Type B pancreatic cell (in vitro differentiated cells): ENCODE results near the gene NUP210L. TPM values are rescaled to one million over a fixed set of nuclear protein-coding genes. Genes with fewer than 3 reads are reported as not detected.
"Not testable (repeated sequence)": the region's sequence is repeated elsewhere in the genome, so short reads cannot be mapped to it uniquely, and the experiment has no call there.

ENCODE experiments used
- DNase-seq: peaks from one replicate; pipeline ENCODE4 v3.0.0; 2021; ENCODE audit warnings: mixed read lengths; ENCODE audit not compliant: unreplicated experiment; ENCODE audit errors: extremely low spot score
- H3K27ac Mint-ChIP-seq: 2 replicates; pipeline ENCODE4 v1.8.0; 2021; ENCODE audit warnings: mild to moderate bottlenecking, mixed read lengths
- H3K27me3 Mint-ChIP-seq: 2 replicates; pipeline ENCODE4 v1.8.0; 2021; ENCODE audit warnings: mixed read lengths
- H3K36me3 Mint-ChIP-seq: 2 replicates; pipeline ENCODE4 v1.8.0; 2021; ENCODE audit warnings: mixed read lengths
- H3K4me1 Mint-ChIP-seq: one replicate; pipeline ENCODE4 v1.8.0; 2021; ENCODE audit warnings: mixed read lengths; ENCODE audit not compliant: unreplicated experiment
- H3K4me3 Mint-ChIP-seq: 2 replicates; pipeline ENCODE4 v1.8.0; 2021; ENCODE audit warnings: mild to moderate bottlenecking, mixed read lengths
- H3K9me3 Mint-ChIP-seq: 2 replicates; pipeline ENCODE4 v1.8.0; 2021; ENCODE audit warnings: mixed read lengths
- CTCF ChIP-seq: fragments of 200-600 bp; sonication (generic); conservative IDR thresholded peaks from 2 replicates; pipeline ENCODE4 v1.5.0; 2021; ENCODE audit warnings: antibody characterized with exemption, mild to moderate bottlenecking
- total RNA-seq: library from RNA; stranded (reverse); gene quantifications from 2 replicates; pipeline ENCODE4 v1.2.1, GENCODE V29; 2021; ENCODE audit warnings: low replicate concordance

NUP210L gene
- total RNA-seq, 1 donor from 2014 or later = not detected

- no peak for DNase-seq
- Mint-ChIP-seq H3K27ac (no peak overlapping the region), H3K9me3 (no peaks in the 10 kb centered on the region), H3K4me3 (no peak overlapping the region), H3K27me3 (peaks cover 2% of the 10 kb centered on the region), H3K4me1 (no peaks in the 10 kb centered on the region), H3K36me3 (no peaks in the 10 kb centered on the region)
- no peak for TF ChIP-seq CTCF
Measured at GRCh38 chr1:154094411-154094810, 60.5 kb downstream of the NUP210L start.

- Mint-ChIP-seq H3K36me3 (no peaks in the 10 kb centered on the region), H3K27ac (no peak overlapping the region), H3K9me3 (no peaks in the 10 kb centered on the region), H3K4me1 (no peaks in the 10 kb centered on the region), H3K4me3 (no peak overlapping the region), H3K27me3 (peaks cover 2% of the 10 kb centered on the region)
- DNase-seq = no peak
- TF ChIP-seq CTCF = no peak
Measured at GRCh38 chr1:154093699-154094098, 61.2 kb downstream of the NUP210L start.

DNA sequence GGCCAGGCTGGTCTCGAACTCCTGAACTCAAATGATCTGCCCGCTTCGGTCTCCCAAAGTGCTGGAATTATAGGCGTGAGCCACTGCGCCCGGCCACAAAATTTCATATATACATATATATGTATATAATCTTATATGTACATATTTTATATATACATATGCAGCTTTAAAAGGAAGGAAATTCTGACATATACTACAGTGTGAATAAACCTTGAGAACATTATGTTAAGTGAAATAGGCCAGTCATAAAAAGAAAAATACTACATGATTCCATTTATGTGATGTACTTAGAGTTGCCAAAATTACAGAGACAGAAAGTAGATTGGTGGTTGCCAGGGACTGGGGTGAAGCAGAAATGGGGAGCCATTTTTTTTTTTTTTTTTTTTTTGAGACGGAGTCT is 63.2 kb downstream of the NUP210L start:
- H3K36me3 Mint-ChIP-seq = no peaks in the 10 kb centered on the region
- no peak for TF ChIP-seq CTCF
- no peak for DNase-seq
- no peak overlapping the region for H3K27ac Mint-ChIP-seq
- H3K4me3 Mint-ChIP-seq = no peak overlapping the region
- peaks cover 6% of the 10 kb centered on the region for H3K27me3 Mint-ChIP-seq
- no peaks in the 10 kb centered on the region for H3K4me1 Mint-ChIP-seq
- H3K9me3 Mint-ChIP-seq = no peaks in the 10 kb centered on the region

DNA sequence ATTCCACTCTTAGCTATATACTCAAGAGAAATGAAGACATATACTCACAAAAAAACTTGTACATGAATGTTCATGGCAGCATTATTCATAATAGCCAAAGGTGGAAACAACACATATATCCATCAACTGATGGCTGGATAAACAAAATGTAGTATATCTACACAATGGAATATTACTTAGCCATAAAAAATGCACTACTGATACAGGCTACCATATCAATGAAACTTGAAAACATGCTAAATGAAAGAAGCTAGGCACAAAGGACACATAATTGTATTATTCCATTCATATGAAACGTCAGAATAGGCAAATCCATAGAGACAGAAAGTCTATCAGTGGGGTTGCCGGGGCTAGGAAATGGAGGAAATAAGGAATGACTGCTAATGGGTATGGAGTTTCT is 67.3 kb downstream of the NUP210L start:
- no peak for DNase-seq
- Mint-ChIP-seq H3K36me3 (no peaks in the 10 kb centered on the region), H3K27ac (no peak overlapping the region), H3K27me3 (peaks cover 4% of the 10 kb centered on the region), H3K4me1 (no peaks in the 10 kb centered on the region), H3K4me3 (no peak overlapping the region), H3K9me3 (no peaks in the 10 kb centered on the region)
- no peak for TF ChIP-seq CTCF

- H3K27ac Mint-ChIP-seq, H3K9me3 Mint-ChIP-seq, DNase-seq, H3K4me1 Mint-ChIP-seq, H3K27me3 Mint-ChIP-seq, H3K4me3 Mint-ChIP-seq, H3K36me3 Mint-ChIP-seq: not testable (repeated sequence)
Measured at GRCh38 chr1:154083057-154083456, 71.8 kb downstream of the NUP210L start.

- H3K4me1 Mint-ChIP-seq = no peaks in the 10 kb centered on the region
- no peaks in the 10 kb centered on the region for H3K36me3 Mint-ChIP-seq
- no peak overlapping the region for H3K4me3 Mint-ChIP-seq
- no peak overlapping the region for H3K27ac Mint-ChIP-seq
- no peaks in the 10 kb centered on the region for H3K27me3 Mint-ChIP-seq
- DNase-seq = no peak
- H3K9me3 Mint-ChIP-seq = no peaks in the 10 kb centered on the region
- TF ChIP-seq CTCF = no peak
Measured at GRCh38 chr1:154081386-154082126, 73.3 kb downstream of the NUP210L start.
